ENCODE measurements around the gene CXCL17.
"Not testable (repeated sequence)": the region's sequence is repeated elsewhere in the genome, so short reads cannot be mapped to it uniquely, and the experiment has no call there.

CXCL17 gene, protein sequence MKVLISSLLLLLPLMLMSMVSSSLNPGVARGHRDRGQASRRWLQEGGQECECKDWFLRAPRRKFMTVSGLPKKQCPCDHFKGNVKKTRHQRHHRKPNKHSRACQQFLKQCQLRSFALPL

DNA sequence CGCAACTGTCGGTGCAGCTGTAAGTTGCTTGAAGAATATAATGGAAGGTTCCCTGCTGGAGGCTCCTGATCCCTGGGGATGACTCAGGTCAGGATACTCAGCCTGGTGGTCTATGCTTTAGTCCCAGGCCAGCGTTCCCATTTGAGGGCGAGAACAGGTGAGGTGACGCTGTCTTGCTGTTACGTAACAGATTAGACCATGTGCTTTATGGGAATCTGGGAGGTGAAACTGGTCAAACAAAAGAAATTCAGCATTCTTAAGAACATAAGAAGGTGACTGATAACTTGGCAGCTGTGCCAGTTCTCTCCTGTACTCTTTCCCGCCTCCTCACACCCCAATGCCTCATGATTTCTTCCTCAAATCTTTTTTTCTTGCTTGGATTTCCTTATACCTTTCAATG, at the start of gene CXCL17:
TSS of gene CXCL17 (minus strand) at position 114 of the 400 bp plus-strand sequence. CDS start 114 bp downstream, outside the sequence.
- DNase-seq (ENCODE audit: low read depth): no peak

DNA sequence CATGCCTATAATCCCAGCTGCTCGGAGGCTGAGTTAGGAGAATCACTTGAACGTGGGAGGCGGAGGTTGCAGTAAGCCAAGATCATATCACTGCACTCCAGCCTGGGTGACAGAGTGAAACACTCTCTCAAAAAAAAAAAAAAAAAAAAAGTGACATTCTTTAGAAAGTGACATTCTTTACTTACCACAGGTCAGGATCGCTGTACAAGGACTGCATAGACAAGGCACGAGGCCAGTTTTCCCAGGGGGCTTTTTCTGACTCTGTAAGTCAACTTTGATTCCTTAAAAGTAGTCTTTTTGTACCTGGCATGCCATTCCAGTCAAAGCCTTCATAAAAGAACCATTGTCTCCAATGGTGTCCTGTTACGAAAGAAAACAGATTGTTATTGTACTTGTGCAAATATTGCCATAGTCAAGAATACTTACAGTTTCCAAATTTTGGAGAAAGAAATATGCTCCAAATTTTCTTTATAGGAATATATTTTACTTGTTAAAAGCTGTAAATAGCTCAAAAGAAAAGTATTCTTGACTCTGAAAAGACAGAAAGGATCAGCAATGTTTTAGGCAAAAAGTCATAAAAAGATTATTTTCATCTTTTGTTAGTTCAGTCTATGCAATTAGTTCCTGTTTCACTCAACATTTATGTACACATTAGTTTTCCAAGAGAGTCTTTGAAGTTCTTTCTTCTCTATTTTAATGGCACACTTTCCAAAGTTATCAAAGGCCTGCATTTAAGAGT, 46.2 kb upstream of the CXCL17 start:
- no peak for DNase-seq (ENCODE audit: low read depth)

DNA sequence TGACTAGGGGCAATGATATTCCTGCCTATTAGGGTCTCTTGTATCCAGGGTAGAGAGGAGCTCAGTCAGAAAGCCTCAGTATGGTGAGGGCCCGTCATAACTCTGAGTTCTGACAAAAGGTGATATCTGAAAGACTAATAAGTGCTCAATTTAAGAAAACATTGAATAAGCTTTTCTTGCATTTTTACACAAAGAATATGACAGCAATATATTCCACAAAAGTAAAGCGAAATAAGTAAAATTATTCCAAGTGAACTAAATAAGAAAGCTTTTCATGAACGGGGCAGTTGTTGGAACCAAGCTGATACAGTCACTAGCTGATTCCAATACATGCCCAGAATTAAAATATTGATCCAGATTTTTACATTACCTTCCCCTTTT, 45.0 kb upstream of the CXCL17 start:
- DNase-seq (ENCODE audit: low read depth): no peak

DNA sequence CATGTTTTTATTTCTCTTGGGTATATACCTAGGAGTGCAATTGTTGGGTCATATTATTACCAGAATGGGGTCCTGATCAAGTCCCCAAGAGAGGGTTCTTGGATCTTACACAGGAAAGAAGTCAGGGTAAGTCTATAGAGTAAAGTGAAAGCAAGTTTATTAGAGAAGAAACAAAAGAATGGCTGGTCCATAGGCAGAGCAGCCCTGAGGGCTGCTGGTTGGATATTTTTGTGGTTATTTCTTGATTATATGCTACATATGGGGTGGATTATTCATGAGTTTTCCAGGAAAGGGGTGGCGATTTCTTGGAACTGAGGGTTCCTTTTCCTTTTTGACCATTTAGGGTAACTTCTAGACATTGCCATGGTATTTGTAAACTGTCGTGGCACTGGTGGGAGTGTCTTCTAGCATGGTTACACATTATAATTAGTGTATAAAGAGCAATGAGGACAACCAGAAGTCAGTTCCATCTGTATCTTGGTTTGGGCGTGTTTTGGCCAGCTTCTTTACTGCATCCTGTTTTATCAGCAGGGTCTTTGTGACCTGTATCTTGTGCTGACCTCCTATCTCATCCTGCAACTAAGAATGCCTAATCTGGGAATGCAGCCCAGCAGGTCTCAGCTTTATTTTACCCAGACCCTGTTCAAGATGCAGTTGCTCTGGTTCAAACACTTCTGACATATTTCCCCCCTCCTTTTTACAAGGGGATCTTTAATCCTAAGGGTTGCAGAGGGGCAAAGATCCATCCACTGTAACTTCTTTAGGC, 44.5 kb upstream of the CXCL17 start:
- no peak for DNase-seq (ENCODE audit: low read depth)

DNA sequence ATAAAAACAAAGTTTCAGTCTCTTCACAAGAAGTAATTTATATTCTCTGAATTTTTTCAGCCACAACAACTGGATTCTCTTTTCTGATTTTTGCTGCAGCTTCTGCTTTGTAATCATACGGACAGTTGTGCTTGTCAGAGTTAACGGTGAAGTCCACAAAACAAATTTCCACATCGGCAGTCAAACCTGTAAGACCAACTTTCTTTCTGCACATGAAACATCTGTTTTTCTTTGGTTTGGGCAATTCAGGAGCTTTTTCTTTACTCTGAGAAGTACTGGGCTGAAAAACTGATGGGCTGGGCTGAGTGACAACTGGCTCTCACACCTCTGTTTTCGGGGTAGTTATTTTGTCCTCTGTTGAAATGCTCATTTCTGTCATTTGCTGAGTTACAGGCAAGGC, 42.3 kb upstream of the CXCL17 start:
- not testable (repeated sequence) for DNase-seq (ENCODE audit: low read depth)

DNA sequence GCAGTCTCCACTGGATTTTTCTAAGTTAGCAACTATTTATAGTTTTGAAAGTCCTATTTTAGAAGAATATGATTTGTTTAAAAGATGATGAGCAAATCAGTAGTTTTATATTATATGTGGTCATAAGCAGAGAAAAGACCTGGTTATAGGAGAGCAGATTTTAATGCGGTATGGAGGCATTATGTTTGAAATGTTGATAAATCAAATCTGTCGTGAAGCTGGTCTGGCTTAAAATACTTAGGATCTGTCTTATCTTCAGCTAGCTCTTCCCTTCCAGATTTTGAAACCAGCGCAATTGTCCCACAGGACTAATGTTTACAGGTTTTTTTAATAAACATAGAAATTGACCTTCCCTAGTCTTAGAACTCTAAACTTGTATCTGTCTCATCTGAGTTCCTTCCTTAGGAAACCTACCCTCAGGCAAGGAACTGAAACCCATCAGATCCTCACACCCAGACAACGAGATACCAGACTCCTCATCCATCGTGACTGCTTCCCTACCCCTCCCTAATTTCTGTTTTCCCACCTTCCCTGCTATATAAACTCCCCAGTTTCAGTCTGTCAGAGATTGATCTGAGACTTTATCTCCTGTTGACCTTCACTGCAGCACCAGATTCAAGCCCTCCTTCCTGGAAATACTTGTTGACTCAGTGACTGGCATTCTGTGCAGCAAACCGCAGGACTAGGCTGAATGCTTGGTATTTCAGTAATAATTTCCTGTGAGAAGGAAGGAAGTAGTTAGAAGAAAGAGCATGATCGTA, 37.8 kb upstream of the CXCL17 start:
- DNase-seq (ENCODE audit: low read depth): peak; percentile 2

DNA sequence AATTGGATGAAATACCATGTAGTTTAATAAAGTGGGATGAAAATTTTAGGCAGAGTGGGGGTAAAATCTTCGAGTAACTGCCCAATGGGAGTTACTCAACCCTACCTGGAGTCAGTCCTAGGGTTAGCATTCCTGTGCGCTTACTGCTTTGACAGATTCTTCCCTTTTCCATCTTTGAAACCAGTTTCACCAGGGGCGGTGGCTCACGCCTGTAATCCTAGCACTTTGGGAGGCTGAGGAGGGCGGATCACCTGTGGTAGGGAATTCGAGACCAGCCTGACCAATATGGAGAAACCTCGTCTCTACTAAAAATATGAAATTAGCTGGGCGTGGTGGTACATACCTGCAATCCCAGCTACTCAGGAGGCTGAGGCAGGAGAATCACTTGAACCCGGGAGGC, 37.0 kb upstream of the CXCL17 start:
- DNase-seq (ENCODE audit: low read depth): no peak

DNA sequence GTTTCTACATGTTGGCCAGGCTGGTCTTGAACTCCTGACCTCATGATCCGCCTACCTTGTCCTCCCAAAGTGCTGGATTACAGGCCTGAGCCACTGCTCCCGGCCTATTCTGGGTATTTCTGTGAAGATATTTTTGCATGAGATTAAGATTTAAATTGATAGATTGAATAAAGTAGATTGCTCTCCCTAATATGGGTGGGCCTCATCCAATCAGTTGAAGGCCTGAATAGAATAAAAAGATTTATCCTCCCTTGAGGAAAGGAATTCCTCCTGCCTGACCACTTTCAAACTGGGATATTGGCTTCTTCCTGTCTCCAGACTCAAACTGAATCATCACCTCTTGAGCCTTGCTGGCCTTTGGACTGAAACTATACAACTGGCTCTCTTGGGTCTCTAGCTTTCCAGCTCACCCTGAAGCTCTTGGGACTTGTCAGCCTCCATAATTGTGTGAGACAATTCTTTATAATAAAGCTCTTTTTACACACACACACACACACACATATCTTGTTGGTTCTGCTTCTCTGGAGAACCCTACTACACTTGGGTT, 36.1 kb upstream of the CXCL17 start:
- DNase-seq (ENCODE audit: low read depth): no peak

DNA sequence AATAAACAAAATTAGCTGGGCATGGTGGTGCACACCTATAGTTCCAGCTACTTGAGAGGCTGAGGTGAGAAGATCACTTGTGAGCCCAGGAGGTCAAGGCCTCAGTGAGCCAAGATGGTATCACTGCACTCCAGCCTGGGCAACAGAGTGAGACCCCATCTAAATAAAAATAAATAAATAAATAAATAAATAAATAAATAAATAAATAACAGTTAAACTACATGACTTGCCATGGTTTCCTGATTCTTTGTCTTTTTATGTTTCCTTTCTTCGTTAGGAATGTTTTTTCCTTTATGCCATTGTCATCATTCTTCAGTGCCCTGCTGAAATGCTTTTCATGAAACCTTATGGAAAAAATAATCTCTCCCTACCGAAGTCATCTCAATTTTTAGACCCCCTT, 35.2 kb upstream of the CXCL17 start:
- DNase-seq (ENCODE audit: low read depth): no peak

DNA sequence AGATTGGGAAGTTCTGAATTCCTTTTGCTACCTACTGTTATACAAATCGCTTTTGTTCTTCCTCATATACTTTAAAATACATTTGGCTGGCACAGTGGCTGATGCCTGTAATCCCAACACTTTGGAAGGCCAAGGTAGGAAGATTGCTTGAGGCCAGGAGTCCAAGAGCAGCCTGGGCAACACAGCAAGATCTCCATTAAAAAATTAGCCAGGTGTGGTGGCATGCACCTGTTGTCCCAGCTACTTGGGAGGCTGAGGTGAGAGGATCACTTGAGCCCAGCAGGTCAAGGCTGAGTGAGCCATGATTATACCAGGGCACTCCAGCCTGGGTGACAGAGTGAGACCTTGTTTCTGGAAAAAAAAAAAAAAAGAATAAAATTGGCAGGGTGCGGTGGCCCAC, 34.4 kb upstream of the CXCL17 start:
- DNase-seq (ENCODE audit: low read depth): no peak

DNA sequence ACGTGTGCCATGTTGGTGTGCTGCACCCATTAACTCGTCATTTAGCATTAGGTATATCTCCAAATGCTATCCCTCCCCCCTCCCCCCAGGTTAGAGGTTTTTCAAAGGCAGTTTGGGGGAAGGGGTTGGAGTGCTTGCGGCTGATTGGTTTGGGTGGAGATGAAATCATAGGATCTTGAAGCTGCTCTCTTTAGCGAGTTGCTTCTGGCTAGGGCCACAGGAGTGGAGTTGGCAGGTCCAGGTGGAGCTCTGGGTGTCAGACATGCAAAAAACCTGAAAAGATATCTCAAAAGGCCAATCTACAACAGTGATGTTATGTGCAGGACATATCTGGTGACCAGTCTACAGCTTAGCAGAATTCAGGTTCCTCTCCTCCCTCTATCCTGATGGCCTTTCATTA, 32.6 kb upstream of the CXCL17 start:
- no peak for DNase-seq (ENCODE audit: low read depth)

DNA sequence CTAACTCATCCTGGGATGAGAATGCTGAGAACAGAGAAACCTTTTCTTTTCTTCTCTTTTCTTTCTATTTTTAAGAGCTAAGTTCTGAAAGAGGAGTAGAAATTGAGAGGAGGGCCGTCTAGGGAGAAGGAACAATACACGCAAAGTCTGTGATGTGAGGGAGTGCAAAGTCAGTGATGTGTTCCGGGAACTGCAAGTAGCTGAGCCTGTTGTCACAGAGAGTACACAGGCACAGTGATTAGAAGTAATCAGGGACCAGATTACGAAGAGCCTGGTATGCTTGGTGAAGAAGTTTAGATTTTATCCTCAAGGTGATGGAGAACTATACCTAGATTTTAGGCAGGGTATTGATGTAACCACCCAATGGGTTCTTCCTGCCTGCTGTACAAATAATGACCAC, 32.0 kb upstream of the CXCL17 start:
- no peak for DNase-seq (ENCODE audit: low read depth)

DNA sequence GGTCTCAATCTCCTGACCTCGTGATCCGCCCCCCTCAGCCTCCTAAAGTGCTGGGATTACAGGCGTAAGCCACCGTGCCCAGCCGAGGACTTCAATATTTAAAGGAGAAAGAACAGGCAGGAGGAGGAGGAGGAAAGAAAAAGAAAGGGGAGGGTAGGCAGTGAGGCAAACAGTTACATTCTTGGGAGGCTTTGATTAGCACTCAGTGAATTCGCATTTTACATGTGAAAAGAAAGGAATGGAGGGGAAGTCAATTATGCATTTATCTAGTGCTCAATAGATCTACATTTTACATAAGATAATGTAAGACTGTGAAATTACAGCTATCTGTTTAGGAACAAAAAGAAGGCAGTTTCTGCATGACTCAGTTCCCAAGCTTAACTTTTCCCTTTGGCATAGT, 30.9 kb upstream of the CXCL17 start:
- no peak for DNase-seq (ENCODE audit: low read depth)

DNA sequence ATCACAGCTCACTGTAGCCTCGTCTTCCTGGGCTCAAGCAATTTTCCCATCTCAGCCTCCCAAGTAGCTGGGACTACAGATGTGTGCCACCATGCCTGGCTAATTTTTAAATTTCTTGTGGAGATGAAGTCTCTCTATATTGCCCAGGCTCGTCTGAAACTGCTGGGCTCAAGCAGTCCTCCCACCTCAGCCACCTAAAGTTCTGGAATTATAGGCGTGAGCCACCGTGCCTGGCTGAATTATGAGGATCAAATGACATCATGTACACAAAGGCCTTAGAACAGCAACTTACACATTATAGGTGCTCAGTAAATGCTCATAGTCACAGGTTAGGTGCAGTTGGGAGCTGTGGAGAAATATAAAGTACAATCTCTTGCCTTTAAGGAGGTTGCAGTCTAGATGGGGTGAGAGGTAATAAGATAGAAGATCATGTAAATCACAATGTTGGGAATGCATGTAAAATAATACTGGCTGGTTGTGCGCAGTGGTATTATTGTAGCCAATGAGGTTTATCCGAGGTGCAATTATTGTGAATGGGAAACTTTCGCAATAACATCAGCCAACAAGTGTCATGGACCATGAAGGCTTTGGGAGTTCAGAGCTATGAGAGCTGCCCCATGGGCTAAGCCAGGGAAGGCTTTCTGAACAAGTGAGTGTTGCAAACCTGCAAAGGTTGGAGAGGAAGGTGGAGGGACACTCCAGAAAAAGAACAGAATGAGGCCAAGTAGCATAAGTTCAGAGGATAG, 29.8 kb upstream of the CXCL17 start:
- DNase-seq (ENCODE audit: low read depth): no peak

DNA sequence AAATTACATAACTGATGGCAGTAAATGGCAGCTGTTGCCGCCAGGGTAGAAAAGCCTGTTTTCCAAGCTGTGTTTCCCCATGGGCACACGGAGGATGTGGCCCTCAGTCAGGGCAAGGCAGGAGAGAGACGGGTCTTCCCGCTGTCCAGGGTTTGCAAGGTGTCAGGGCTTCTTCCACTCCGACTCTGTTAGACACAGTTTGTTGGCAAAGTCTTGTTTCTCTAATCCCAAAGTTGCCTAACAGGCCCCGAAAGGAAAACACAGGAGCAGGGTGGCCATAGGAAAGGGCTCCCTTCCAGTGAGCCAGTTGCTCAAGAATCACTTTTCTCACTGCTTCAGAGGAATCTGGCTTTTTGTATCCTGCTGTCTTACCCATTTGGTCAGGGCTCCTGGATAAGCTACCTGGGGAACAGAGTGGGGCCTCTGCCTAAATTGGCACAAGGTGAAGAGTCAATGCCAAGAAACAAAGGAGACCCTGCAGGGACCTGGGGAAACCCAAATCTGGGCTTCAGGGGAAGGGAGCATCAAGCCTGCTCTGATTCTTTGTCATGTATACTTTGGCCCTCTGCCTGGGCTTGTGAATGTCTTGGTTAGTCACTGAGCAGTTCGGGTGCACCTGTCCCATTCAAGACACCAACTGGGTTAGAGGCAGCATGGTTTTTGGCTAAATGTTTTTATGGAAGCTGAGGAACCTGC, 29.0 kb upstream of the CXCL17 start:
- DNase-seq (ENCODE audit: low read depth): no peak

DNA sequence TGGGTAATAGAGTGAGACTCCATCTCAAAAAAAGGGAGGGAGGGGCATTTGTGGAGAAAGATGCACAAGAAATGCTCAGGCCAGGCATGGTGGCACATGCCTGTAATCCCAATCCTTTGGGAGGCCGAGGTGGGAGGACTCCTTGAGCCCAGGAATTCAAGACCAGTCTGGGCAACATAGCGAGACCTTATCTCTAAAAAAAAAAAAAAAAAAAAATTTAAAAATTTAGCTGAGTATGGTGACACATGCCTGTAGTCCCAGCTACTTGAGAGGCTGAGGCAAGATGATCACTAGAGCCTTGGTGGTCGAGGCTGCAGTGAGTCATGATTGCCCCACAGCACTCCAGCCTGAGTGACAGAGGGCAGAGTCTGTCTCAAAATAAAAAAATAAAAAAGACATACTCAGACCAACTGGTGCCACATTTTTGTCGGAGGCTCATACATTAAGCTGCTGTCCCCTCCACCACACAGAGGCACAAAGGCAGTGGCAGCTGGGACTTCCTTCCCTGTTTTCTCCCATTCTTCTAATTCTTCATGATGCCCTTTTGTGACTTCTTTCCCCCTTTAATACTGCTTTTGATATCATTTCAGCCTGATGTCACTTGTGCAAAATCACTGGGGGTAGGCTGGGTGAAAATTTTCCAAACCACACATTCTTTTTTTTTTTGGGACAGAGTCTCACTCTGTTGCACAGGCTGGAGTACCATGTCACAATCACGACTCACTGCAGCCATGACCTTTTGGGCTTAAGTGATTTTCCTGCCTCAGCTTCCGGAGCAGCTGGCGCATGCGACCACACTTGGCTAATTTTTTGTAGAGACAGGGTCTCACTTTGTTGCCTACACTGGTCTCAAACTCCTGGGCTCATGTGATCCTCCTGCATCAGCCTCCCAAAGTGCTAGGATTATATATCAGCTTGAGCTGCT, 26.8 kb upstream of the CXCL17 start:
- no peak for DNase-seq (ENCODE audit: low read depth)

DNA sequence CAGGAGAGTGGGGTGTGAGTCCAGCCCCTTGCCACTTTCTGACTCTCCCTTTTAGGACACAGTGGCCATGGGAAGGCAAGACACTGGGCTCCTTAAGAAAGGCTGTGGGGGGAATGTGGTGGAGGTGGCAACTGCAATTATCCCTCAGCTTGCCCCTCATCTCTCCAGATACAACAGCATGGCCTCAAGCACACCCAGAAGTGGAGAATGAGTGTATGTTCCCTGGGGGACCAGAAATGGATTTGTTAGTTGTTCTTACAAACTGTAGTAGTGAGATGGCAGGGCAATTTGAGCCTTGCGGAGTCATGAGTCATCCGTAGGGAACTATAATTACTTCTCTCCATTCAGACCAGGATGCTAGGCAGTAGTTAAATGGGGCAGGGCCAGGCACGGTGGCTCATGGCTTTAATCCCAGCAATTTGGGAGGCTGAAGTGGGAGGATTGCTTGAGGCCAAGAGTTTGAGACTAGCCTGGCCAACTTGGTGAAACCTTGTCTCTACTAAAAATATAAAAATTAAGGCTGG, 25.6 kb upstream of the CXCL17 start:
- DNase-seq (ENCODE audit: low read depth): peak; percentile 4

DNA sequence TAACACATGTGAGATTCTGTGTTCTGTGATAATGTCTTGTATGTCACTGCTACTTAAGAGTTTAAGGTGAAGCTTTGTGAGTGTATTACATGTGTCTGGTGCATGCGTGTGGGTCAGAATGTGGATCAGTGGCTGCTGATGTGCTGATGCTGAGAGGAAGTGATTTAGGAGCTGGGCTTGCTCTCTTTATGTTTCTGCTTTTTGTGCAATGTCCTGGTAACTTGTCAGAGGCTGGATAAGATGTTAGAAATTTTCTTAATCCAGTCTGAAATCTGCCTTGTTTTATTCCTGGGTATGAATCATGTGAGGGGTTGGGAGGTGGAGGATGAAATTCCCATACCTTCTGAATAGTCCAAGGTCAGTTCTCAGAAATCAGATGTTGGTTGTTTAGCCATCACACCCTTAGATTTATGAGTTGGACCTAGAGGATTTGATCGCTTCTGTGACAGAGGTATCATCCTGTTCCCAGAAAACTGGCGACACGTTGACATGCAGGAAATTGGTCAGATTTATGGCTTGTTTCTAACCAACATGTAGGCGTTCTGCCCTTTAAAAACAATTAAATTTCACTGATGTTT, 24.5 kb upstream of the CXCL17 start:
- no peak for DNase-seq (ENCODE audit: low read depth)

DNA sequence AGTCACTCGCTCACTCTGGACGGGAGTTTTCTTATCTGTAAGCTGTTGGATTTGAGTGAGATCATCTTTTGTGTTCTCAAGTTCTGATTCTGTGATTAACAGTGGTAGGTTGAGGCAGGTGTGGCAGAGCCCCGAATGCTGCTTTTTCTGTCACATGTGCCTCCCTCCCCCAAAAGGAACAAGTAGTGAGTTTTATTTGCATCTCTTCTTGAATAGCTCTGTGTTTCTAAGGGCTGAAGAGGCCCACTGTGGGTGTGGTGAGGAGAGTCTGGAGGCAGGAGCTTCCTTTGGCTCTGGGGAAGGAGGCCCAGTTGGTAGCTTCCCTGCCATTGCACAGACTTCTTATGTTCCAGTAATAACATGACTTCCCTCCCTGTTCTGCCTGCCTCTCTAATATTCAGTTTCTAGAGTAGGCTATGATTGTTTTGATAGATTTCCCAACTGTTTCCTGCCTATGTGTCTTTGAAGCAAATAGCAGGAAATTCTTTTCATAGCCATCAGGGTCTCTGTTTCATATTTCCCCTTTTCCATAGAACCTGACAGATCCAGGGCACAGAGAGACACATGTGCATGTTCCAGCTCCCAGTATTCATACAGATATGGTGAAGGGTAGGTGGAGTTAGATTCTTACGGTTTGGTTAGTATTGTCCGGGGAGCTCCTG, 23.9 kb upstream of the CXCL17 start:
- no peak for DNase-seq (ENCODE audit: low read depth)
